Measurements from ENCODE around the gene WDFY4. TPM values are rescaled to one million over a fixed set of nuclear protein-coding genes. Genes with fewer than 3 reads are reported as not detected.

Gene WDFY4
- total and polyA plus RNA-seq, 9 of the 15 experiments (the other 6 are each of a cell fraction or from before 2014, with no cell fraction given): 0.01 to 0.02 (median 0.01) TPM; not detected in 6

GRCh38 chr10:48926255-48926654 is 241.6 kb downstream of the WDFY4 start:
- FAIRE-seq (no peak), ATAC-seq (no peak), DNase-seq (ENCODE audit: extremely low read depth in 1 of 4, low spot score in 3 of 4) (no peak)
- Histone ChIP-seq H3K4me3 (no peak overlapping the region), H3K9ac (ENCODE audit: insufficient read depth in 1 of 2, low read depth in 2 of 2, low read length in 2 of 2) (no peak overlapping the region), H3K27ac (ENCODE audit: extremely low read depth, low read depth, low read length) (no peak overlapping the region), H2AFZ (ENCODE audit: low read depth, low read length) (no peak overlapping the region), H3K27me3 (ENCODE audit: control insufficient read depth in 2 of 2, insufficient read depth in 2 of 2, low read length in 2 of 2) (peaks cover 11 to 32% of the 10 kb centered on the region in 2 experiments; a peak in 4 of 5 replicates), H3K4me1 (replicated peaks in 1 of 2; ENCODE audit: control insufficient read depth in 2 of 2, insufficient read depth in 2 of 2, low read length in 2 of 2) (no peaks in the 10 kb centered on the region; a peak in 1 of 5 replicates), H4K20me1 (replicated peaks; ENCODE audit: control insufficient read depth, insufficient read depth, low read length) (no peaks in the 10 kb centered on the region), H3K79me2 (ENCODE audit: control insufficient read depth, insufficient read depth, low read length) (no peaks in the 10 kb centered on the region), H3K4me2 (ENCODE audit: insufficient read depth, low read length) (no peak overlapping the region), H3K9me1 (ENCODE audit: control insufficient read depth, insufficient read depth, low read length) (no peaks in the 10 kb centered on the region), H3K9me3 (replicated peaks; ENCODE audit: control insufficient read depth, insufficient read depth, low read depth, low read length) (no peaks in the 10 kb centered on the region), H3K36me3 (ENCODE audit: control insufficient read depth, insufficient read depth, low read length) (no peaks in the 10 kb centered on the region)
- no TSS peak for BruUV-seq (replicated peaks)
- intact Hi-C loops (cut with micrococcal nuclease): loop anchor here (10.0 kb wide), 1 partner anchor 261 kb away; no protein-coding TSS in a partner anchor
- in situ Hi-C loops (cut with MboI): no loop called here
- ChIA-PET POLR2A (interaction anchor here (1.8 kb wide), 1 partner anchor 11 kb away, joined by 3 read pairs; no protein-coding TSS in a partner anchor), CTCF (ENCODE audit: low intra/inter-chr PET ratio) (no interaction called here)
- no peak for TF ChIP-seq SMAD4 (CRISPR knock-in tag; conservative IDR thresholded peaks at IDR 0.05)
- TF ChIP-seq ZNF133 (CRISPR knock-in tag; IDR thresholded peaks at IDR 0.05): no peak
- no peak for TF ChIP-seq CREB3L1 (IDR thresholded peaks at IDR 0.05; ENCODE audit: borderline replicate concordance, low read depth)
- no peak for TF ChIP-seq CBX8 (IDR thresholded peaks at IDR 0.05; ENCODE audit: borderline replicate concordance, extremely low read depth, low read depth, low read length, poor library complexity, severe bottlenecking)
- TF ChIP-seq ZNF764 (CRISPR knock-in tag; IDR thresholded peaks at IDR 0.05; ENCODE audit: low read depth): no peak
- TF ChIP-seq SIN3A (IDR thresholded peaks at IDR 0.05; ENCODE audit: borderline replicate concordance in 2 of 2, control insufficient read depth in 1 of 2, low read depth in 2 of 2, low read length in 2 of 2): no peak
- no peak for TF ChIP-seq SRSF1 (IDR thresholded peaks at IDR 0.05; ENCODE audit: low read depth, low read length)
- no peak for TF ChIP-seq HDAC2 (IDR thresholded peaks at IDR 0.05)
- no peak for TF ChIP-seq CBFB (CRISPR knock-in tag; IDR thresholded peaks at IDR 0.05)
- TF ChIP-seq CEBPG (CRISPR knock-in tag; IDR thresholded peaks at IDR 0.05): no peak
- TF ChIP-seq CEBPG (tag; conservative IDR thresholded peaks at IDR 0.05 in 1 of 2, IDR thresholded peaks at IDR 0.05 in 1 of 2): no peak
- no peak for TF ChIP-seq SMARCA4 (IDR thresholded peaks at IDR 0.05)
- no peak for TF ChIP-seq ZNF76 (CRISPR knock-in tag; IDR thresholded peaks at IDR 0.05; ENCODE audit: borderline replicate concordance)
- TF ChIP-seq USF2 (CRISPR knock-in tag; IDR thresholded peaks at IDR 0.05): no peak
- 6% methylated on average over 1 of the region's 1 CpG for WGBS (ENCODE audit: insufficient coverage, low coverage, missing lambda C conversion rate)
